SK-N-SH treated with all-trans-retinoic acid at 6 μM for 48 hours (cell line): ENCODE measurements around the gene KRT14.

Source experiments
- OSR1 ChIP-seq: fragments of 250-450 bp; sonication (Bioruptor Pico); IDR thresholded peaks from 2 replicates; pipeline ENCODE4 v1.8.0; 2022; ENCODE audit warnings: moderate library complexity, mild to moderate bottlenecking, inconsistent platforms
- PPARA ChIP-seq: fragments of 250-450 bp; sonication (Bioruptor Pico); IDR thresholded peaks from 2 replicates; pipeline ENCODE4 v1.5.0; 2020; ENCODE audit warnings: mild to moderate bottlenecking, borderline replicate concordance
- SNAI2 ChIP-seq: fragments of 250-450 bp; sonication (Bioruptor Pico); IDR thresholded peaks from 2 replicates; pipeline ENCODE4 v1.5.0; 2020; ENCODE audit warnings: mild to moderate bottlenecking, moderate library complexity
- ZC3H10 ChIP-seq: fragments of 250-450 bp; sonication (Bioruptor Pico); IDR thresholded peaks from 2 replicates; pipeline ENCODE4 v1.5.1; 2021; ENCODE audit warnings: mild to moderate bottlenecking, moderate library complexity
- ZFP3 ChIP-seq: fragments of 250-450 bp; sonication (Bioruptor Pico); IDR thresholded peaks from 2 replicates; pipeline ENCODE4 v1.5.0; 2020; ENCODE audit warnings: mild to moderate bottlenecking, moderate library complexity
- ZFP30 ChIP-seq: fragments of 450-650 bp; formaldehyde crosslinking; IDR thresholded peaks from 2 replicates; pipeline ENCODE4 v1.5.0; 2022; ENCODE audit warnings: mild to moderate bottlenecking, moderate library complexity
- ZNF8 ChIP-seq: fragments of 450-650 bp; formaldehyde crosslinking; IDR thresholded peaks from 2 replicates; pipeline ENCODE4 v1.5.0; 2020; ENCODE audit warnings: mild to moderate bottlenecking, moderate library complexity

- TF ChIP-seq SNAI2 (CRISPR knock-in tag) (no peak), ZNF8 (CRISPR knock-in tag) (no peak), ZC3H10 (no peak), PPARA (CRISPR knock-in tag) (no peak), ZFP3 (no peak), ZFP30 (no peak), OSR1 (CRISPR knock-in tag) (no peak)
These were observed 44.3 kb downstream of the KRT14 start for GRCh38 chr17:41542357-41542756.
